Muscle of leg (tissue), 11 donors: ENCODE results near the gene CENPT. TPM values are rescaled to one million over a fixed set of nuclear protein-coding genes. Genes with fewer than 3 reads are reported as not detected.
"Not testable (repeated sequence)": the region's sequence is repeated elsewhere in the genome, so short reads cannot be mapped to it uniquely, and the experiment has no call there.

ENCODE experiments used
- DNase-seq: peaks from one replicate; pipeline ENCODE4 v3.0.0; 2013
- H3K27ac ChIP-seq: one replicate; pipeline ENCODE4 v1.5.1; 2013; ENCODE audit warnings: mild to moderate bottlenecking, low read length, control low read depth
- H3K27me3 ChIP-seq: one replicate; pipeline ENCODE4 v1.6.1; 2013; ENCODE audit warnings: low read length; ENCODE audit not compliant: control insufficient read depth, insufficient read depth
- H3K36me3 ChIP-seq: one replicate; pipeline ENCODE4 v1.6.1; 2013; ENCODE audit warnings: low read length; ENCODE audit not compliant: control insufficient read depth, insufficient read depth
- H3K4me1 ChIP-seq: one replicate; pipeline ENCODE4 v1.6.1; 2013; ENCODE audit warnings: low read length; ENCODE audit not compliant: control insufficient read depth, insufficient read depth
- H3K4me3 ChIP-seq: one replicate; pipeline ENCODE4 v1.5.1; 2013; ENCODE audit warnings: low read length, control low read depth
- H3K9me3 ChIP-seq: replicated peaks from 2 replicates; pipeline ENCODE4 v1.6.1; 2013; ENCODE audit warnings: low read depth, low read length; ENCODE audit not compliant: control insufficient read depth
- WGBS: methylation state at CpG from one replicate; pipeline ENCODE4 v1.1.5; 2013; ENCODE audit warnings: missing lambda C conversion rate; ENCODE audit not compliant: insufficient coverage; 5-methylcytosine and 5-hydroxymethylcytosine counted together
- polyA plus RNA-seq, 8 donors: library from polyadenylated mRNA; unstranded; fragments of 120-200 nt; gene quantifications; one replicate each; pipeline versions ENCODE4 v1.2.1 to v1.2.3, GENCODE V29; 2013; ENCODE audit warnings: inconsistent platforms in 1 of 8, low replicate concordance in 1 of 8; ENCODE audit not compliant: insufficient read length in 8 of 8, insufficient read depth in 1 of 8
- total RNA-seq: library from RNA; stranded (reverse); fragments of 120-200 nt; gene quantifications from one replicate; pipeline ENCODE4 v1.2.4, GENCODE V29; 2013

CENPT gene
- total and polyA plus RNA-seq, 9 donors = 31.2 to 47.9 (median 37.9) TPM

DNA sequence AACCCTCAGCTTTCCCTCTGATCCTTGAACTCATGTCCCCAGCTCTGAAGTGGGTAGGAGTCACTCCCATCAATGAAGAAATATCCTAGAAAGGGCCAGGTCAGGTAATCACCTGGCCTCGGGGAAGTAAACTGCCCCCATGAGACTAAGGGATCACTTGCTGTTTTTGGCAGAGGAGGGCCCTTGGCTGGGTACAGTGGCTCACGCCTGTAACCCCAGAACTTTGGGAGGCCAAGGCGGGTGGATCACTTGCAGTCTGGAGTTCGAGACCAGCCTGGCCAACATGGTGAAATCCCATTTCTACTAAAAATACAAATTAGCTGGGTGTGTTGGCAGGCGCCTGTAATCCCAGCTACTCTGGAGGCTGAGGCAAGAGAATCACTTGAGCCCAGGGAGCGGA is 16.6 kb upstream of the CENPT start:
- peaks cover 40% of the 10 kb centered on the region for H3K4me1 ChIP-seq
- WGBS = 86% methylated on average over 2 of the region's 6 CpGs
- H3K27me3 ChIP-seq, DNase-seq, H3K9me3 ChIP-seq, H3K4me3 ChIP-seq: not testable (repeated sequence)
- H3K27ac ChIP-seq = peak overlapping the region; percentile 94
- H3K36me3 ChIP-seq = peaks cover 51% of the 10 kb centered on the region

DNA sequence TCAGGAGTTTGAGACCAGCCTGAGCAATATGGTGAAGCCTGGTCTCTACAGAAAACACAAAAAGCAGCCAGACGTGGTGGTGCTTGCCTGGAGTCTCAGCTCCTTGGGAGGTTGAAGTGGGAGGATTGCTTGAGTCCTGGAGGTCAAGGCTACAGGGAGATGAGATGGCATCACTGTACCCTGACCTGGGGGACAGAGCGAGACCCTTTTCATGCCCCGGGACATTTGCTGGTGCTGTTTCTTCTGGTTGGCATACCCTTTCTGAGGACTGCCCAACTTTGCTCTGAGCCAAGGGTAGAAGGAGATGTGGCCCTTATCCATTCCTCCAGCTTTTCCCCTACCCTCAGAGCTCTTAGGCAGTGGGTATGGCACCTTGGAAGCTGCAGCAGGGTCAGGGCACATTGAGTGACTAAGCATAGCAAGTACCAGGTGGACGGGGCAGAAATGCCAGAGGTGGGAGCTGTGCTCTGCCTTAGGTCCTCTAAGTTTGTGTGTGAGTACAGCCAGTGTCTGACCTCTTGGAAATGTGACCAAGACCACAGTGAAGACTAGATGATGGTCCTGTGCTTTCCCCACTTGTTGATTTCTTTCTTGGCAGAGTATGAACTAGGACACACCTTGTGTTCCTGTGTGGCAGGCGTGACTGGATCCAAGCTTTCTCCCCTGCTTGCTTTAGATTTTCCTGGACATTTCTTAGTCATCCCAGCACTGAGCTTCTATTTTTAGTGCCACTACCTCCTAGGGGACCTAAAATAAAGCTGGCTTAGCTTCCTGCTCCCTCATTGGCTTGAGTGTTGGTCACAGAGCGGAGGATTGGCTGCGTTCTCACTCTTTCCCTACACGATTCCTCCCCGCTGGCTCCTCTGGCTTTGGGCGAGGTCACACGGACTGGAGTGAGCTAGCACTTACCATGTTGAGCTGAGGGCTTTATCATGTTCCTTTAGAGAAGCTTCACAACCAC is 15.4 kb upstream of the CENPT start:
- Histone ChIP-seq H3K36me3 (peaks cover 41% of the 10 kb centered on the region), H3K4me1 (peaks cover 49% of the 10 kb centered on the region), H3K4me3 (no peak overlapping the region), H3K9me3 (no peaks in the 10 kb centered on the region), H3K27me3 (no peaks in the 10 kb centered on the region), H3K27ac (peak overlapping the region; percentile 94)
- DNase-seq = peak; percentile 95
- WGBS = 54% methylated on average over 4 of the region's 11 CpGs

DNA sequence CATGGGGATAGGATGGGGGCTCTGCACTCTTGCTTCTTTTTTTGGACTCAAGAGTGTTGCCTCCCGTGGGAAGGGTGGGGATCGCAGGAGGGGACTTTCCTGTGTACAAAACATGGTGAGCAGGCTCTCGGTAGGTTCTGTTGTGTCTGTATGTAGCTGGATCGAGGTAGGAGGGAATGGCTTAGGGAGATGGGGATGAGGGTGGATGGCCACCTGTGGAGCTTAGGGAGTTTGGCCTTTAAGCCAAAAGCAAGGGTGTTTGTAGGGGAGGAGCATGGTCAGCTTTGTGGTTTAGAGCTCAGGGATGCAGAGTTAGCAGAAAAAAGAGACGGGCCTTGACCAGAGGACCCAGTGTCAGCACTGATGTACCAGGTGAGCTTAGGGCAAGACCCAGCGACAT is 14.4 kb upstream of the CENPT start:
- 87% methylated on average over 6 of the region's 6 CpGs for WGBS
- H3K4me1 ChIP-seq = peaks cover 59% of the 10 kb centered on the region
- peak overlapping the region; percentile 25 for H3K27ac ChIP-seq
- DNase-seq = no peak
- H3K36me3 ChIP-seq = peaks cover 30% of the 10 kb centered on the region
- no peak overlapping the region for H3K4me3 ChIP-seq
- H3K27me3 ChIP-seq = no peaks in the 10 kb centered on the region
- no peaks in the 10 kb centered on the region for H3K9me3 ChIP-seq

DNA sequence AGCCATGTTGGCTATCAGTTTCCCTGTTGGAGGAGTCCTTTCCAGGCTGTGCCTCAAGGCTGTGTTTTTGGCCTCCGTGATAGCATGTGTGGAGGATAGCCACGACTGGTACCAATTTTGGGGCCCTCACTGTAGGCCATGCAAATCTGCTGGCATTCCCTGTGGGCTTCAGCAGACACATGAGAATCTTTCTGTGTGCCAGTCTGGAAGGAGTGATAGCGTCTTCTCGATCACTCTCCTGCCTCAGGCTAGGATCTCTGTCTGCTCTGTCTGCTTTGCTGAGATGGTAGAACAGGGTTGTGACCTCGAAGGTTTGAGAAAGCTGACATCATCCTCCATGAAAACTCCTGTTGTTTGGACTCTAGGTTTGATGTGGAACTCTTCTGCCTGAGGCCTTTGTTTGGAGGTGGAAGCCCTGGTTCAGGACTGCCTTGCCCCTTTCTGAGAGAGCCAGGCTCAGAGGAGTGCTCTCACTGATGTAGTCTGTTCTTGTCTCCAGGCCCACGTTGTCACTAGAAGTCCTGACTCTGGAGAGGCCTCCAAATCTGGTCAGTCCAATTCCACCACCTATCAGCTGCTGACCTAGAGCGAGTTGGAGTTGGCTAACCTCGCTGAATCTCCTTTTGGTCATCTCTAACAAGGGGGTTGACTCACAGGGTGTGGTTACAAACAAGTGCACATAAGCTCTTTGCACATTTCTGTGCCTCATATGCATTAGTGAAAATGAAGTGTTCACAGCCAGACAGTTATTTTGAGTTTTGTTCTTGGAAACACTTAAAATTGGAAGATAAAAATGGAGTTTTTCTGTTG is 13.3 kb upstream of the CENPT start:
- no peaks in the 10 kb centered on the region for H3K27me3 ChIP-seq
- H3K4me3 ChIP-seq = no peak overlapping the region
- peaks cover 26% of the 10 kb centered on the region for H3K36me3 ChIP-seq
- H3K9me3 ChIP-seq = no peaks in the 10 kb centered on the region
- H3K4me1 ChIP-seq = peaks cover 63% of the 10 kb centered on the region
- no peak for DNase-seq
- peak overlapping the region; percentile 55 for H3K27ac ChIP-seq
- WGBS = 65% methylated on average over 3 of the region's 8 CpGs

DNA sequence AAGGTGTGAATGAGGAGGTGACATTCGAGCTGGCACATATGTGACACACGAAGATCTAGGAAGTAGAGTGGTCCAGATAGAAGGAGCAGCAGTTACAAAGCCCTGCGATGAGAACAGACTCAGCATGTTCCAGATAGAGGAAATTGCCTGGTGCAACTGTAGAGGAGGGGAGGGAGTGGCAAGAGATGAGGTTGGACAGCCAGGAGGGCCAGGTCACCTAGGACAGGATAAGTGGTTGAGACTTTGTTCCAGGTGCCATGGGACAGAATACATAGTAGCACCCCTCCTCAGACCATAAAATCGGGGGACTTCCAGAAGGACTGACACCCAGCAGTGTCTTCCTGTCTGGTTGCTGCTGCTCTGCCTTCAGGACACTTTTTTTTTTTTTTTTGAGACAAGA is 11.0 kb upstream of the CENPT start:
- 71% methylated on average over 4 of the region's 4 CpGs for WGBS
- Histone ChIP-seq H3K9me3 (no peaks in the 10 kb centered on the region), H3K27me3 (no peaks in the 10 kb centered on the region), H3K4me3 (no peak overlapping the region), H3K4me1 (peaks cover 62% of the 10 kb centered on the region), H3K27ac (peak overlapping the region; percentile 72), H3K36me3 (peaks cover 24% of the 10 kb centered on the region)
- DNase-seq = no peak

DNA sequence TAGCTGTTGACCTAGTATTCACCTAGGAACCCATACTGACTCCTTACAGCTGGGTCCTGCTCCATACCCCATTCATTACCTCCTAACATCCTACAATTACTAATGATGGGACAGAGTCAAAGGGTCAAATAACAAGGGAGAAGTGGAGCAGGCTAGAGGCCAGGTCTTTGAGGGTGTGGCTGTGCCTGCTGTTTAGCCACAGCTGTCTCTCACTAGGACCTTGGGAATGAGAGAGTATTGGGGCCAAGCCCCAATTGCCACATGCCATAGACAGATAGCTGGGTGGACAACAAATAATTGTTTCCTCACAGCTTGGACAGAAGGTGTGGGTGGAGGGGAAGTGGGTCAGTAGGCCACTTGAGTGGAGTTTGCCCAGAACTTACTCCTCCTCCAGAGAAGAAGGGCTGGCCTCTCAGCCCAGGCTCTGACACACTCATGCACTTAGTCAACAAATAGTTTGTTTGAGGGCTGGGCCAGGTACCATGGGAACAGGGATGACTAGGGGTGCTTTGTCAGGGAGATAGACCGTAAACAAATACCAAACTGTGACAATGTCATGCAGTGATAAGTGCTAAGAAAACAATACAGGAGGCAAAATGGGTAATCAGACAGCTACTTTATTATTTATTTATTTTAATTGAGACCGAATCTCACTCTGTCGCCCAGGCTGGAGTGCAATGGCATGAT is 10.2 kb upstream of the CENPT start:
- Histone ChIP-seq H3K36me3 (peaks cover 24% of the 10 kb centered on the region), H3K4me3 (no peak overlapping the region), H3K27ac (peak overlapping the region; percentile 74), H3K9me3 (no peaks in the 10 kb centered on the region), H3K27me3 (no peaks in the 10 kb centered on the region), H3K4me1 (peaks cover 54% of the 10 kb centered on the region)
- DNase-seq = peak; percentile 80
- no CpG with 5 or more reads among the region's 3 CpGs for WGBS

DNA sequence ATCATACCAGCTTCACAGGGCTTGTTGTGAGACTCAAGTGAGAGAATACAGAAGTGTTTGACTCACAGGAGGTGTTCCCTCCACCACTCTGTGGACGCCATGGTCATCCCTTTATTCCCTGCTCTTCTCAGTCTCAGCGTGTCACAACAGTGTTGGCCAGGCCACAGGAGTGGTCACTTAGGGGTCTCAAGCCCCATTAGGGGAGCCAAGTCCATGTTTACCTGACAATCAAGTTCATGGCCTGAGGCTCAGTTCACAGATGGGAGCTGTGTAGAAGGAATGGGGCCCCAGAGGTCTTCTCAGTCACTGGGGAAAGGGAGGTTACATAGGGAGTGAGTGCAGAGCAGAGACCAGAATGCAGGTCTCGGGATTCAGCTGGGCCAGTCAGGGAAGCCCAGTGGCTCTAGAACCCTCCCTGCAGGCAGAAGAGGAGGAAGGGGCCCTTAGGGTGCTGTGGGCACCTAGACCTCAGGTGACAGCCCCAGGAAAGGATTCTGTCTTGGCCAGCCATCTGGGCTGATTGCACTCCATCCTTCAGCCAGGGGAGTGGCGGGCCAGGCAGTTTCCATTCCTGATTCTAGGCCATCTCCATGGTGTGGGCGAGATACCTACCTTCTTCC is 9.5 kb upstream of the CENPT start:
- Histone ChIP-seq H3K4me3 (no peak overlapping the region), H3K27me3 (no peaks in the 10 kb centered on the region)
- no peak for DNase-seq

DNA sequence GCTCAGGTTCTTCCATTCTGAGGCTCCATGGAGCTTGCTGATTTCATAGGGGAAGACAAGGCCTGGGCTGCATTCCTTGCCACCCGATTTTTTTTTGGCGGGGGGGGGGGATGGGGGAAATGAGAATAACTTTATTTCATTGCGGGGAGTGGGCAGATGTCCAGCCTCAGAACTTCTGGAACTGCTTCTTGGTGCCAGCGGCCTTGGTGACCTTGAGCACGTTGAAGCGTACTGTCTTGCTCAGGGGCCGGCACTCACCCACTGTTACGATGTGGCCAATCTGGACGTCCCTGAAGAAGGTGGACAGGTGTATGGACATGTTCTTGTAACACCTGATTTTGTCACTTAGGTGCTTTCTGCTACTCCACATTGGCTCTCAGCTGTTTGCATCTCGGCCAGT is 8.3 kb upstream of the CENPT start:
- H3K27ac ChIP-seq = no peak overlapping the region
- no peak for DNase-seq
- no peaks in the 10 kb centered on the region for H3K9me3 ChIP-seq
- no peaks in the 10 kb centered on the region for H3K27me3 ChIP-seq
- peaks cover 38% of the 10 kb centered on the region for H3K4me1 ChIP-seq
- H3K4me3 ChIP-seq = no peak overlapping the region
- 76% methylated on average over 5 of the region's 10 CpGs for WGBS
- H3K36me3 ChIP-seq = peaks cover 22% of the 10 kb centered on the region

More for the DNA sequence above, 9.5 kb upstream of the CENPT start:
- 80% methylated on average over 4 of the region's 5 CpGs for WGBS
- Histone ChIP-seq H3K27ac (peak overlapping the region; percentile 74), H3K9me3 (no peaks in the 10 kb centered on the region), H3K36me3 (peaks cover 28% of the 10 kb centered on the region), H3K4me1 (peaks cover 49% of the 10 kb centered on the region)

DNA sequence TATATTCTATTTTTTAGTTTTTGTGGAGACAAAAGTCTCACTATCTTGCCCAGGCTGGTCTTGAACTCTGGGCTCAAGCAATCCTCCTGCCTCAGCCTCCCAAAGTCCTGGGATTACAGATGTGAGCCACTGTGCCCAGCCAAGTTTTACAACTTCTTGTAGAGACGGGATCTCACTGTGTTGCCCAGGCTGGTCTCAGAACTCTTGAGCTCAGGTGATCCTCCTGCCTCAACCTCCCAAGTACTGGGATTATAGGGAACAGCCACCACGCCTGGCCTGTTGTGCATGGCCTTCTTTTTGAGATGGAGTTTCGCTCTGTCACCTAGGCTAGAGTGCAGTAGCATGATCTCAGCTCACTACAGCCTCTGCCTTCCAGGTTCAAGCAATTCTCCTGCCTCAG is 6.2 kb upstream of the CENPT start:
- no peak overlapping the region for H3K27ac ChIP-seq
- H3K4me1 ChIP-seq = peaks cover 35% of the 10 kb centered on the region
- DNase-seq = no peak
- peaks cover 21% of the 10 kb centered on the region for H3K36me3 ChIP-seq
- H3K9me3 ChIP-seq = no peaks in the 10 kb centered on the region
- WGBS = 93% methylated on average over 3 of the region's 3 CpGs
- no peaks in the 10 kb centered on the region for H3K27me3 ChIP-seq
- H3K4me3 ChIP-seq = no peak overlapping the region
